Measurements from ENCODE around the gene PADI6.
"Not testable (repeated sequence)": the region's sequence is repeated elsewhere in the genome, so short reads cannot be mapped to it uniquely, and the experiment has no call there.

Gene PADI6

DNA sequence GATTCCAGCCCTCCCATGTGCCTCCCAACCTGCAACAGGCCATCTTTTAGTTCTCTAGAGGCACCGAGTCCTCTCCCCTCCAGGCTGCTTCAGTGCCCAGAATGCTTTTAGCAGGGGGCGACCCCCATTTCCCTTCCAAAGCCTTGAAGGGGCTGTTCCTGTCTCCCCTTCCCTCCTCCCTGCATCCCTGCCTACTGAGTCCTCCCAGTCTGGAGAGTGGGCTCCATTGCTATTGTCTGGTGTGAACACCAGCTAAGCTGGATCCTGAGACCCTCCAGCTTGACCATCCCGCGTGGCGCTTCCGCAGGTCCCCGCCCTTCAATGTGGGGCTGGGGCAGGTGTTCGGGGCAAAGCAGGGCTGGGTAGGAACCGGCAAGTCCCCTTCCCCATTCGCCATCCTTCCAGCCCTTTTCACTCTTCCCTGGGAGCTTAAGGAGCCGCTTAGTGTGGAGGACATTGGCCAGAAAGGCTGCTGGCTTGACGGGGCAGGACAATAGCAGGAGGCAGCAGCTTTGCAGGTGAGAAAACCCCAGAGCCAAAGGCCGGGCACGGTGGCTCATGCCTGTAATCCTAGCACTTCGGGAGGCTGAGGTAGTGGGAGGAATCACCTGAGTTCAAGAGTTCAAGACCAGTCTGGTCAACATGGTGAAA is 32.2 kb downstream of the PADI6 start:
- no peak for DNase-seq (ENCODE audit: low read depth in 2 of 3, low spot score in 1 of 3)

DNA sequence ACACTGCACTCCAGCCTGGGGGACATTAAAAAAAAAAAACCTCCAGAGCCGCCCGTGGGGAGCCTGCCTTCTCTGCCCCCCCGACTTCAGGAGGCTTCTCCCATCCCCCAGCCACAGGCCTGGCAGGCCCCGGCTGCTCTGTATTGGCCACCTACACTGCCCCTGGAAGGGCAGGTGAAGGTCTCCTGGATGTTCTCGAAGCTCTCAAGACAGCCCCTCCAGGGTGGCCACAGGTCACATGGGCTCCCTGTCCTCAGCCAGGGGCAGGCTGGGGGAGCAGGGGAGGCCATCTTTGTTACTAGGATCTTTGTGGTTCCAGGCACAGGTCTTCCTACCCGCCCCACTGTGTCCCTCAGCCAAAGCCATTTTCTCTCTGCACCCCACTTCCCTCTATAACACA is 32.8 kb downstream of the PADI6 start:
- no peak for DNase-seq (ENCODE audit: low read depth in 2 of 3, low spot score in 1 of 3)

DNA sequence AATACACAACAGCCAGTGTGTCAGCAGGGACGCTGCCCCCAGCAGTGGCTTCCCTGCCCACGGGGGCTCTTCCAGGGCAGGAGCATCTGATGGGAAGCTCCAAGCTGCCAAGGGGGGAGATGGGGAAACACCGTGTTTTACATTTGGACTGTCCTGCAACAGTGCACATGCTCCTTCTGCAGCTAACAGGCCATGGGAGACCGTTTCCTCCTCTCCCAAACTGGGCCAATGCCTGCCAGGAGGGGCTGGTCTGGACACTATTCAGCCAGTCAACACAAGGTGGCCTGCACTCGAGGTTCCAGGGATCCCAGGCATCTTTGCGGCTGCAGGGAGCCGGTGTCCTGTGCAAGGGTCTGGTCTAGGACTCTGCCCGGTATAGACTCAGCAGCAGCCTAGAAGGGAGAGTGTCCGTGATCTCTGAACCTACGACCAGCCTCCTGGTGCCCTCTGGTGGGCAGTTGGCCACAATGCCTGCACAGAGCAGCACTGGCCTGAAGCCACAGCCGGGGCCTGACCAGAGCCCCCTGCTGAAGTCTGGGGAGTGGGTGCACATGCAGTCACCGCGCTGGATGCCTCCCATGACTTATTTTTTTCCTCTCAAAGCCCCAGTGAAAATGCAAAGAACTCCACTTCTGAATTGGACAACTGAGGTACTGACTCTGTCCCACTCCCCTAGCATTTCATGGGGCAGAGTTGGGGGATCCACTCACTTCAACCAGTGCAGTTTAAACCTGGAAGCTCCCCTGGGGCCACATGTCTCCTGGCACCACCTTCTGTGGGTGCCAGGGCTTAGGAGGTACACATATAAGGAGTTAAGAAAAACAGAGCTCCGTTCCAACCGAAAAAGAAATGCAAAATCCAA is 34.1 kb downstream of the PADI6 start:
- peak; percentile 20 to 26 (median 22) for DNase-seq (ENCODE audit: low read depth in 2 of 3, low spot score in 1 of 3)

DNA sequence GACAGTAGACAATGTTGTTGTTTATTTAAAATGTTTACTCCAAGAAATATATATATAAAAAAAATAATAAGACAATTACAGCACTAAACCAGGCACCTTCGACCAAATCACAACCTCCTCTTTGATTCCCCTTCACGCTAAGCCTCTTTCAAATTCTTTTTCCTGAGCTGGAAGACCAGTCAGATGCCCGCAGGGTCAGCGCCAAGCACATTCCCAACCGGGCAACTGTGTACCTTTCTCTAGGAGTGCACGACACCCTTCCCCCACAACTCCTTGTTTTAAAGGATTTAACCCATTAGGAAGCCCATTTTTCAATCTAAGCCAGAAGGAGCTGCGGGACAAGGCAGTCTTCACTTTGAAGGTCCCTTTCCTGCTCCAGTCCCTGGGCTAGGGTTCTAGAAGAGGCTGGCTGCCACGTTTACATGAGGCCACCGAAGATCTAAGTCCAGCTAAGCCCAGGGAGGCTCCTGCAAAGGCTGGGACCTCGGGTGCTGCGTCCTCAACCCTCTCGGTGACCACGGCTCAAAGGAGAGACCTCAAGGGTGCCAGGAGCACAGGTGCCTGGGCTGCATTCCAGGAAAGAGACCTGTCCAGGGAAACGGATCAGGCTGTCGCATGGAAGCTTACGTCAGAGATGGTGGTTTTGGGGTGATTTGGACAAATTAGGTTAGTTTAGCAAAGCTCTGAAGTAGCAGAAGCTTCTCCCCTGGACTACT is 34.9 kb downstream of the PADI6 start:
- DNase-seq (ENCODE audit: low read depth in 2 of 3, low spot score in 1 of 3): not testable (repeated sequence)

DNA sequence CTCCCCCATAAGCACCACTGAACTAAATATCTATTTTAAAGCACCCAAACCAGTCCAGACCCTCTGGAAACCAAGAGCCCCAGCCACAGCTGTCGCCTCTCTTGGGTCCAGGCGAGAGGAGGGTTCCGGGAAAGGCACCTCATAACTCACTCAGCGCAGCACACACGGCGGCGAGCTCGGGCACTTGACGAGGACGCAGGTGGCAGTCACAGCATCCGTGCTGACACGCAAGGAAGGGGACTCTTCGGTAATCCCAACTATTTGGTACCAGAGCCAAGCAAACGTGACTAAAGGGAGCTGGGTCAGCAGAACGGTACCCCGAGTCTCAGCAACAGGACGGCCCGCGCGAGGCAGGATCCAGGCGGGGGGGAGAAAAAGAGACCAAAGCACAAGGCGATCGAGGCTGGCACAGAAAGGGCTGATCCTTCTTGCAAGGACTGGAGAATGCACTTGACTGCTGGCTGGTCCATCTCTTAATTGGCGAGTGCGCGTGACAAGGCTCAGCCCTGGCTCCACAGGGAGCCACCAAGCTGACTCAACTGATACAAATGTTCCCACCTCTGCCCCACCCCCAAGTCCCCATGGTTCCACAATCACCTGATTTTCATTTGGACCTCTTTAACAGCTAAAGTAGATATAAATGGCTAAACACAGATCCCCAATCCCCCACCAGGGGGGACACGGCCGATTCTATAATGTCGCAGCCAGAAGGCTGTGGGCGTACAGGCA is 36.0 kb downstream of the PADI6 start:
- DNase-seq (ENCODE audit: low read depth in 2 of 3, low spot score in 1 of 3): not testable (repeated sequence)

DNA sequence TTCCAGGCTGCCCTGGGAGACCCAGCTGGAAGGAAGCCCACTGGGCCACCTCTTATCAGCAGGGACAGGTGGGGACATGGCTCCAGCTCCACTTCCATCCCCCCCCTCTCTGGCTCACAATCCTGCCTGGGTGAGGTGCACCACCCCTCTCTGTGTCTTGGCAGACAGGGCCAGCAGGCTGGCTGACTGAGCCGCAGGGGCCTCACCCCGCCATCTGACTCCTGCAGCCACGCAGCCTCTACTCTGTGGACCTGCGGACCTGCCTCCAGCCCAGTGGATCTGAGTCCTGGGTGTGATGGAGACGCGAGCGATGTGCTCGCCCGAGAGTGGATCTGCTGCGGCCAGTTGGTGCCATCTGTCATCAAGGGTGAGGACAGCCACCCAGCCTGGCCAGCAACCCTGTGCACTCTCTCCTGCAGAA is 37.4 kb downstream of the PADI6 start:
- no peak for DNase-seq (ENCODE audit: low read depth in 2 of 3, low spot score in 1 of 3)

DNA sequence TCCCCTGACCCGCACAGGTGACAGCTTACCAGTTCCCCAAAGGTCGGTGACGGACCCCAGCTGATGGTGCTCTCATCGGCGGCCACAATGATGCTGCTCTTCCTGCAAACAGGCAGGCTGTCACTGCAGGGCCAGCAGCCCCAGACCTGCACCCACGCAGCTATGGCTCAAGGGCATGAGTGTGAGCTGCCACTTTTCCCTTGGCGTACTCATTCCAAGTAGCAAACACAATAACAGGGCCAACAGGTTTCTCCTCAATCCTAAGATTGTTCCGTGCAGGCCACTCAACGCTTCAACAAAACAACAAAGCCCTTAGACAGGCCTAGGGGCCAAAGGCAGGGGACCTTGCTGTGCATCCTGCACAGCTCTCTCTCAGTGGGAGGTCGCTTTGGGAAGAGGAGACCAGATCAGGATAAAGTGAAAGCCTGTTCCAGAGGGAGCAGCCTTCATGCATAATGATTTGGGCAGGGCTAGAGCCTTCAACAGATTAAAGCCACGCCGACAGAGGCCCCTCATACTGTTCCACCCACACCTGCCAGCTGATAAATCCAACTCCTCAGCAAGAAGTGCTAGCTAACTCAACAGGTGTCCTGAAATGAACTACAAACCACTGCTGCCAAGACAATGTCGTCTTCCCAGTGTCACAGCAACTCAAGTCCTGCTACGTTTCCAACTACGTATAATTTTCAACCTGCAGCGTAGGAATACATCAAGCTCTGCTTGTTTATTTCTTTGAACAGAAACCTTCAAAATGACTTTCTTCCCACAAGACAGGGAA is 40.3 kb downstream of the PADI6 start:
- DNase-seq (ENCODE audit: low read depth in 2 of 3, low spot score in 1 of 3): no peak

DNA sequence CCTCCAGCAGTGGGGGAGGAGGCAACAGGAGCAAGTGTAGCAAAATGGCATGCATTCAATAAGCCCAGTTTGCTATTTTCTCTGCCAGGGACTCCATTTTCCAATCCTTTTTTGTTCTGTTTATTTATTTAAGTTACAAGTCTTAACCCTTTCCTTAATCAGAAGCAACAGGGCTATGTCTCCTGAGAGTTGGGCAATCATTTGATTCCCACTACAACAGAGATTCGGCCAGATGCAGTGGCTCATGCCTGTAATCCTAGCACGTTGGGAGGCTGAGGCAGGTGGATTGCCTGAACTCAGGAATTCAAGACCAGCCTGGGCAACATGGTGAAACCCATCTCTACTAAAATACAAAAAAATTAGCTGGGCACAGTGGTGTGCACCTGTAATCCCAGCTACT is 42.0 kb downstream of the PADI6 start:
- no peak for DNase-seq (ENCODE audit: low read depth in 2 of 3, low spot score in 1 of 3)

DNA sequence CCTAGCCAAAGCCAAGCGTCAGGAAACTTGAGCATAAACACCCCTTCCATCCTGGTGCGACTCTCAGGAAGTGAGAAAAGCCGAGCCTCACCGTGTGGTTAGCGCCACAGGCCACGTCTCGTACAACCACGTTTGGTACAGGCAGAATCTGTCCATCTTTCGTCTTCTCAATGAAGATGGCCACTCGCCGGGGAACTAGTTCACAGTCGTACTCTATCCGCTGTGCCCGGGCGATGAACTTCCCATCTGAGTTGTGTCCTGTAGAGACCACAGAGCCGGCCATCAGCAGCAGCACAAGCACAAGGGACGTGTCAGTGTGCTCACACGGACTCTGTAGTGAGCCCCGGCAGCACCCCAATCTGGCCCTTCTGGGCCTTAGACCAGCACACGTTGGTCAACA is 44.4 kb downstream of the PADI6 start:
- no peak for DNase-seq (ENCODE audit: low read depth in 2 of 3, low spot score in 1 of 3)

DNA sequence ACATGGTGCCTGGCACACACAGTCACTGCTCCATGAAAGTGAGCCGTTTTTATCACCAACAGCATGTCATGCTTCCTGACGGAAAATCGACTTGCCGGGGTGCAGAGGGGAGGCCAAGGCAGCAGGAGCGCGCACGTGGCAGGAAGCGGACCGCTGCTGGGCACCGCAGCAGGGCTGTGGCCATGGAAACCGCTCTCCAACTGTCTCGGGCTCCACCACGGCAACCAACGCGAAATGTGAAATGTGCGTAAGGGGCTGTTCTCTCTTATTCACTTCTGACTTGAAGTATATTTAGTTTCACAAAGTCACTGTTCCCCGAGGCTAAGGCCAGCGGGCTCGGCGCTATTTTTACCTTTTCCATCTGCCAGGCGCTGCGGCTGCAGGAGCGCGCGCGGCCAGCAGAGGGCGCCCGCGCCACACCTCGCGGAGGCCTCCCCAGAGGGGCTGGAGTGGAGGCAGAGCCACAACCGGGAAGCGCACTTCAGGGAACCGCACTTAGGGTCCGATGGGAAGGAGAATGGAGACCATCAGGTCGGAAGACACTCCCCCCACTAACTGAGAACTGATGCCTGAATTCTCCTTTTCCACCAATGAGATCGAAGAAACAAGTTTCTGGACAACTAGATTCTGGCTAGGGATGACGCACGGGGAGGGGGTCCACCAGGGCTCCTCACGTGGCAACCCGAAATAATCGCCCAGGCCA is 47.8 kb downstream of the PADI6 start:
- DNase-seq (ENCODE audit: low read depth in 2 of 3, low spot score in 1 of 3): peak; percentile 25 to 52 (median 49)

DNA sequence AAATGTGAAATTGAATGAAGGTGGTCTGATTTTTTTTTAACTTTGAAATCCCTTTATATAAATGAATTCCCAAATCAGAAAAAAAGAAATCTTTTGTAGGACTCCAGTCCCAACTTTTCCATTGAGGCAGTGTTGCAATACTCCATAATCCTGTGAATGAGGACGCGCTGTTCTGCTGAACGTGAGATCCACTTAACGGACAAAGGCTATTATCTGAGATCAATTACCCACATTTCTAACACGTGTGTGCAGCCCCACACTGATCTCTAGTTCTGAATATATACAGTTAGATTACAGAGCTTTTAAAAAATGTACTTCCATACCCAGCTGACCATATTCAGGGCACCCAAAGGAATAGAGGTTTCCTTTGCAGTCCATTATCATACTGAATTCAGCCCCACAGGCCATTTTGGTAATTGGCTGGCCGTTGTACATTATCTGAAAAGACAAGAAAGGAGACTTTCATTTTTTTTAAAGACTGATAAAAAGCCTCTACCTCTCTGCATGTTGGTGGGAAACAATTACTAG is 48.5 kb downstream of the PADI6 start:
- DNase-seq (ENCODE audit: low read depth in 2 of 3, low spot score in 1 of 3): no peak

DNA sequence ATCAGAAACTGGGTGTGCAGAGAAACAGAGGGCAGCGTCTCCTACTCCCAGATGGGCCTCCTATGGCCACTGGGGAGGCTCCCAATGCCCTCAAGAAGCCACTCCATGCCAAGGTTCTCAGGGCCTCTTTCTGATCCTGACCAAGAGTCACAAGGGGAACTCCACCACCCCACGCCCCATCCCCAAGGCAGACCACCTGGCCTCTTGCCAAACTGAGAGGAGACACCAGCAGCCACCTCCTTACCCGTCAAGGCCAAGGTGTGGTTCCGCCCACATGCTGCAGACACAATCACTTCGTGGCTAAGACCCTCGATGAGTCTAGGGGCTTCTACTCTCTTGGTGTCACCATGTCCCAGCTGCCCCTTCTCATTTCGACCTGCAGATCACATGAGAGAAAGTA is 50.5 kb downstream of the PADI6 start:
- no peak for DNase-seq (ENCODE audit: low read depth in 2 of 3, low spot score in 1 of 3)

DNA sequence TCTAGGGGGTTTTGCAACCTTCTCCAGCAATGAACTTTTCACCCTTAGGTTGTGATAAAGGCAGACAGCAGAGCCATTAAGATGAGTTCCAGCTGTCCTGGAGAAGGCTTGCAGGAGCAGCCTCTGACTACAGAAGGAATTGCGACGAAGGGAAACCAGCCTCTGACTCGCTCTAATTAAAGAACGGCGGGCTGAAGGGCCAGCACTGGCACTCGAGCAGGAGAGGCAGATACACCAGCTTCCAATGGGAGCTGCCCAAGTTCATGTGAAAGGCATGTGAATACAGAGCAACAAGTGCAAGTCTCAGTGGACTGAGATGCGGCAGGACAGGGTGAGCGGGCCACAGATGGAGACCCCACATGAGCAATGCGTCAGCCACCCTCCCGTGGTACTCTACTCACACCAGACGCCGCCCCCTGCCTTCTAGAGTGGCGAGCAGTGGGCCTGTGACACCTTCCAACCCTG is 51.8 kb downstream of the PADI6 start:
- DNase-seq (ENCODE audit: low read depth in 2 of 3, low spot score in 1 of 3): no peak

DNA sequence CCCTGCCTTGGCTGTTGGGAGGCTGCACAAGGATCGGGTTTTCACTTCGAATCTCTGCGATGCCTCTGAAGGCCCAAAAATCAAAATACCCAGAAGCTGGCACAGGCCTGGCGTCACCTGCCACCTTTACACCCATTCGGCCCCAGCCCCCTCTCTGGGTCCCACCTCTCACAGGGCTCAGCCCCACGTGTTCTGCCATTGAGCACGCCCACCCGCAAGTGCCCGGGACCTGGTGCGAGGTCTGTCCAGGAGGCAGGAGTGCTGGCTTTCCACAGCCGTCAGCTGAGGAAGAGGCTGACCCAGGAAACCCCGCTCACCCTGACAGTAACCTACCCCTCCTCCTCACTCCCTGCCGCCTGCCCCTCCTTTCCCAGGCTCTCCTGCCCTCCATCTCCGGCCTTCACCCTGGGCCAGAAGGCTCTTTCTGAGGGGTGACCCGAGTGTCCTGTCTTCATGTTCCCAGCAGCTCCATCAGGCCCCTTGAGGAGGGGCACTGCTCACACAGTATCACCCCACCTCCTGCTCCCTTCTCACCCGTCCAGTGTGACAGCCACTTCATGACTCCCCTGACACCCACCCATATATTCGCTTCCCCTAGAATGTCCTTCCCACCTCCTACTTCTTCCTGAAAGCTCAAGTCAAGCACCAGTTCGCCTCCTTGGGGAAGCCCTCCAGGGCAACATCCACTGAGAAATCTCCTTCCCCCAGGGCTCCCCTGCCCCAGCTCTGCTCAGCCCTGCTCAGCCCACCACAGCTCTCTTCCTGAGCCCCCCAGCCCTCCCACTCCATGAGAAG is 54.0 kb downstream of the PADI6 start:
- DNase-seq (ENCODE audit: low read depth in 2 of 3, low spot score in 1 of 3): no peak

DNA sequence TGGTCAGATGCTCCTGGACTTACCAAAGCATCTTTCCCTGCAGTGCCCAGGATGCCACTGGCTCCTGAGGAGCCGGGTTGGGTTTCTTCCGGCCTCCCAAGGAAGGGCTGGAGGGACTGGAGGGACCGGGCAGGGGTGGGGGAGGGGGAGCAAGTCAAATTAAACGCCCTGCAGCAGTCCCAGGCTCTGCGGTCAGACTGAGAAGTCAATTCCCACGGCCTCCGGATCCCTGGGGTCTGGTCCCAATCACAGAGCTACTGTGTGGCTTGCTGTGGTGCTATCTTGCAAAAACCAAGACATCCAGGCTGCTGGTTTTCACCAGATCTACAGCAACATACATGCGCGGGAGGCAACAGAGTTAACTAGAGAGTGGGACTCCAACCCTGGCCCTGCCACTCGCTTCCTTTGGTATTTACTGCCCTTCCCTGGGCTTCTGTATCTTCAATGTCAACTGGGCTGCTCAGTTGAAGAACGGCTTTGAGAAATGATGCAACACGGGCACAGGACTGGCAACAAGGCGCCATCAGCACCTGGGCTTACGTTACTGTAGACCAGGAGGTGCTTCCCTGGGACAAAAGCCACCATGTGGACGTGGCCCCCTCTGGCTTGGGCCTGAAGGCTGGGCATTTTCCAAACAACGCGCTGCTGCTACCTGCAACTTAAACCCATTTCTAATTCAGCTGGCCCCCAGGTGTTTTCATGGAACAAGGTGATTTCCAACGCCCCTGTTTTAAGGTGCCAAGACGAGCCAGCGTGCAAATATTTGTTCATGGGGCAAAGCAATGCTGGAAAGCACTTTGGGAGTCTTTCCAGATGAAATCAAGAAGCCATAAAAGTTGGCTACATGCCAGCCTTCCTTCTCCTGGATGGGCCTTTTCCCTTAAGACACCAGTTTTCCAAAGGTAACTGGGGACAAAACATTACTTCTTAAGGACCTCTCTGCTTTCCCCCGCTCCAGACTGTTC is 56.0 kb downstream of the PADI6 start:
- DNase-seq (ENCODE audit: low read depth in 2 of 3, low spot score in 1 of 3): no peak

DNA sequence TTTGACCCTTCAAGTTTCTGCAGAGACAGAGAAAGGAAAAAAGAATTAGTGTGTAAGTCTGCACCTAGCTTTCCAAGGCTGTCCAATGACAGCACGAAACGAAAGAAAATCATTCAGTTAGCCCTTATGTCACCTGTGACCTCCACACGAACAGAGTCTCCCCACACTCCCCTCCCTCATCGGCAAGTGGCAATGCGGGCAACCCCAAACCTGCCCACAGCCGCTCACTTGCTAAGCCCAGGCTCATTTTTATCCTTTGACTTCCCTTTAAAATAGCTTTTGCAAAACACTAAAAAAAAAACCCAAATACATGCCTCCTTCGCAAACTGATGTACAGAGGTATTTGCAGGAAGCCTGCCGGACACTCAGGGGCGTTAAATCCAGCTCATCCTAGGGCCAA is 57.2 kb downstream of the PADI6 start:
- DNase-seq (ENCODE audit: low read depth in 2 of 3, low spot score in 1 of 3): no peak

DNA sequence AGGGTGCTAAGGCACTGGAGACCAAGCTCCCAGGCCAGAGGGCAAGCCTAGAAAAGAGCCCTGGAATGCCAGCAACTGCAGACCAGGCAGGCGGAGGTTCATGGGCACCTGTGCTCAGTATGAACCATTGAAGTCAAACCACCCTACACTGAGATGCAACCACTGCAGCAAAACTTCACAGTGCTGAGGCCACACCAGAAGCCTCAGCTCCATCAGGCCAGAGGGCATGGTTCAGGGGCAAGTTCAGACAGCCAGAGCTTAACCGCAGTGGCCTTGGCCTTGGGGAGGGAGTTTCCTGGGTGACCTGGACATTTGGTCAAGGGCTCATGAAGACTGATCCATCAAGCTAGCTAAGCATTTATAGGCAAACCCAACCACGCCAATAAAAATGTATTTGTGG is 60.4 kb downstream of the PADI6 start:
- no peak for DNase-seq (ENCODE audit: low read depth in 2 of 3, low spot score in 1 of 3)

DNA sequence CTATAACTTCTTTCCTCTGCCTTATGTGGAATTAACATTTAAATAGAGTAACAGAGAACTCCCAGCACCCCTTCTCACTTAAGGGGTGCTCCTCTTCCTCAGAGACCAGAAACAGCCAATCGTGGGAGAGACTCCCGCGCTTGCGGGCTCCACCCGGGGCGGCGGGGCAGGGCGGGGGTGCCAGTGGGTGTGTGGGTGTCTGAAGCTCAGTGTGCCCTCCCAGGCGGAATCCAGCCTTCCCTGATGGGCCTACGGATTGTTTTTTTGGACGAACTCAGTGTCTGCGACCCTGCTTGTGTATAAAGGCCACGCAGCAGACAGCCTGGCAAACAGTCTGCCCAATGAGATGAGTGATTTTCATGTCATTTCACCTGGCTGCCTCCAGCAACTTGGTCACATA is 61.3 kb downstream of the PADI6 start:
- DNase-seq (ENCODE audit: low read depth in 2 of 3, low spot score in 1 of 3): no peak

All from stimulated activated CD4-positive, alpha-beta T cell treated with anti-CD3 and anti-CD28 coated beads, Interleukin-12 subunit alpha, Interleukin-12 subunit beta, amount 100 ng/mL, for 48 hours (primary cell).